ENCODE measurements around the gene CSTB.

The CSTB gene

GRCh38 chr21:43754948-43755781 lies 20.9 kb downstream of the CSTB start:
- no peak for TF ChIP-seq CTCF (IDR thresholded peaks at IDR 0.05; ENCODE audit: insufficient read depth, low read depth, low read length, missing control alignments)
- H3K4me3 ChIP-seq (ENCODE audit: low read depth, low read length) = no peak overlapping the region
- no peak for DNase-seq (ENCODE audit: low read depth)

GRCh38 chr21:43753439-43753799 lies 22.7 kb downstream of the CSTB start:
- H3K4me3 ChIP-seq (ENCODE audit: low read depth, low read length) = no peak overlapping the region
- no peak for DNase-seq (ENCODE audit: low read depth)
- no peak for TF ChIP-seq CTCF (IDR thresholded peaks at IDR 0.05; ENCODE audit: insufficient read depth, low read depth, low read length, missing control alignments)

GRCh38 chr21:43752758-43753438 lies 23.2 kb downstream of the CSTB start:
- no peak for TF ChIP-seq CTCF (IDR thresholded peaks at IDR 0.05; ENCODE audit: insufficient read depth, low read depth, low read length, missing control alignments)
- H3K4me3 ChIP-seq (ENCODE audit: low read depth, low read length) = no peak overlapping the region
- no peak for DNase-seq (ENCODE audit: low read depth)

- DNase-seq (ENCODE audit: low read depth) = no peak
- no peak overlapping the region for H3K4me3 ChIP-seq (ENCODE audit: low read depth, low read length)
- TF ChIP-seq CTCF (IDR thresholded peaks at IDR 0.05; ENCODE audit: insufficient read depth, low read depth, low read length, missing control alignments) = no peak
Measured at GRCh38 chr21:43751955-43752591, 24.0 kb downstream of the CSTB start.

- TF ChIP-seq CTCF (IDR thresholded peaks at IDR 0.05; ENCODE audit: insufficient read depth, low read depth, low read length, missing control alignments) = no peak
- no peak overlapping the region for H3K4me3 ChIP-seq (ENCODE audit: low read depth, low read length)
- DNase-seq (ENCODE audit: low read depth) = no peak
Measured at GRCh38 chr21:43750339-43751033, 25.6 kb downstream of the CSTB start.

- DNase-seq (ENCODE audit: low read depth) = no peak
- no peak overlapping the region for H3K4me3 ChIP-seq (ENCODE audit: low read depth, low read length)
- TF ChIP-seq CTCF (IDR thresholded peaks at IDR 0.05; ENCODE audit: insufficient read depth, low read depth, low read length, missing control alignments) = no peak
Measured at GRCh38 chr21:43749651-43750262, 26.4 kb downstream of the CSTB start.
